RWPE1 (cell line): ENCODE results near the gene DCAF11.
A peak's percentile ranks its signal among the peaks of the same experiment; 100 is the strongest.

Experiments used
- CTCF ChIA-PET: fragments of 350-600 bp; sonication (Branson Sonifier 250); formaldehyde crosslinking; extraction: SDS; loops from one replicate; lab custom pipeline; 2021; lab: Yijun Ruan, JAX
- POLR2A ChIA-PET: fragments of 400-600 bp; formaldehyde crosslinking; extraction: SDS; loops from one replicate; lab custom pipeline; 2020; ENCODE audit warnings: antibody characterized with exemption; ENCODE audit not compliant: low non-redundant PET; lab: Yijun Ruan, JAX
- DNase-seq: peaks from one replicate; pipeline ENCODE4 v3.0.0; 2012; ENCODE audit warnings: low spot score
- H3K27ac ChIP-seq: fragments of 450-650 bp; 2 replicates; pipeline ENCODE4 v1.5.1; 2017
- CTCF ChIP-seq: fragments of 450-650 bp; conservative IDR thresholded peaks from 2 replicates; pipeline ENCODE4 v1.5.1; 2017; ENCODE audit warnings: low read depth, mild to moderate bottlenecking

Gene DCAF11

GRCh38 chr14:24135834-24136683, 21.5 kb downstream of the DCAF11 start, which contains the start of gene PSME1:
Gene PSME1 (plus strand): TSS chr14:24136194. CDS start chr14:24136263, 69 bp downstream.
- POLR2A ChIA-PET: interaction anchor here (0.9 to 2.6 kb wide), 3 partner anchors 11 to 22 kb away, joined by 3 to 12 read pairs (median 5); partner anchors contain the start of genes DCAF11, NRL, PSME2 and RNF31
- no peak for TF ChIP-seq CTCF
- peak; percentile 94 for DNase-seq
- H3K27ac ChIP-seq: peak within 1 kb of the TSS; percentile 96
- CTCF ChIA-PET: interaction anchor here (1.3 kb wide), 1 partner anchor 25 kb away, joined by 7 read pairs; the partner anchor contains the start of gene IRF9

- TF ChIP-seq CTCF: no peak
- POLR2A ChIA-PET: interaction anchor here (0.6 to 2.6 kb wide), 2 partner anchors 10 to 23 kb away, joined by 3 to 12 read pairs; partner anchors contain the start of genes DCAF11, NRL and RNF31
- CTCF ChIA-PET: interaction anchor here (0.6 to 1.4 kb wide), 4 partner anchors 10 to 29 kb away, joined by 4 to 7 read pairs (median 4); partner anchors contain the start of genes IRF9, PSME2 and RNF31
- DNase-seq: no peak
- peak overlapping the region; percentile 96 for H3K27ac ChIP-seq
Observed at GRCh38 chr14:24136684-24137528, 22.3 kb downstream of the DCAF11 start.

GRCh38 chr14:24137529-24138395, 23.2 kb downstream of the DCAF11 start:
- peak overlapping the region; percentile 96 for H3K27ac ChIP-seq
- ChIA-PET POLR2A (interaction anchor here (0.6 to 2.6 kb wide), 4 partner anchors 9 to 24 kb away, joined by 3 to 12 read pairs (median 4); partner anchors contain the start of genes DCAF11, IRF9, NRL and PSME2), CTCF (interaction anchor here (0.5 to 1.4 kb wide), 6 partner anchors 9 to 36 kb away, joined by 3 to 5 read pairs (median 4); partner anchors contain the start of genes PSME2 and RNF31)
- DNase-seq: no peak
- no peak for TF ChIP-seq CTCF

GRCh38 chr14:24138396-24139271, 24.1 kb downstream of the DCAF11 start:
- H3K27ac ChIP-seq: peak overlapping the region; percentile 96
- ChIA-PET CTCF (interaction anchor here (0.5 to 1.4 kb wide), 5 partner anchors 11 to 1217 kb away, joined by 3 to 4 read pairs (median 4); no protein-coding TSS in a partner anchor), POLR2A (interaction anchor here (0.8 to 1.3 kb wide), 2 partner anchors 8 to 23 kb away, joined by 3 to 4 read pairs; partner anchors contain the start of genes IRF9, PSME2 and RNF31)
- no peak for DNase-seq
- TF ChIP-seq CTCF: no peak

- no peak for TF ChIP-seq CTCF
- no peak for DNase-seq
Observed at GRCh38 chr14:24139272-24139934, 24.8 kb downstream of the DCAF11 start.

More at GRCh38 chr14:24139272-24139934, 24.8 kb downstream of the DCAF11 start:
- ChIA-PET POLR2A (no interaction called here), CTCF (interaction anchor here (0.5 kb wide), 1 partner anchor 1218 kb away, joined by 4 read pairs; no protein-coding TSS in a partner anchor)
- H3K27ac ChIP-seq: peak overlapping the region; percentile 96
